ENCODE measurements around the gene PARP4. TPM values are rescaled to one million over a fixed set of nuclear protein-coding genes. Genes with fewer than 3 reads are reported as not detected.
"Not testable (repeated sequence)": the region's sequence is repeated elsewhere in the genome, so short reads cannot be mapped to it uniquely, and the experiment has no call there.

PARP4 gene
- total and polyA plus RNA-seq, 2 of the 13 experiments (the other 11 are each of a cell fraction or from before 2014, with no cell fraction given): 40.5 to 42.6 TPM

- Histone ChIP-seq H3K36me3 (replicated peaks in 1 of 2; ENCODE audit: control insufficient read depth in 1 of 2, insufficient read depth in 2 of 2, low read length in 2 of 2) (no peaks in the 10 kb centered on the region), H3K79me2 (ENCODE audit: insufficient read depth, low read length) (no peaks in the 10 kb centered on the region), H4K20me1 (ENCODE audit: insufficient read depth, low read length) (no peaks in the 10 kb centered on the region), H2AFZ (ENCODE audit: low read length) (no peak overlapping the region), H3K9ac (ENCODE audit: insufficient read depth, low read depth, low read length) (no peak overlapping the region), H3K4me2 (ENCODE audit: low read depth, low read length) (no peak overlapping the region), H3K4me1 (ENCODE audit: insufficient read depth, low read length) (no peaks in the 10 kb centered on the region), H3K9me3 (ENCODE audit: low read length) (no peaks in the 10 kb centered on the region), H3K4me3 (replicated peaks in 1 of 3; ENCODE audit: insufficient read depth in 1 of 3, low read depth in 2 of 3, low read length in 3 of 3) (no peak overlapping the region), H3K27me3 (ENCODE audit: control insufficient read depth in 1 of 2, insufficient read depth in 2 of 2, low read length in 2 of 2) (peaks cover 0 to 4% of the 10 kb centered on the region in 2 experiments; a peak in 3 of 5 replicates), H3K27ac (ENCODE audit: extremely low read length, insufficient read depth, low read length) (no peak overlapping the region)
- no TSS peak for BruUV-seq (replicated peaks)
- in situ Hi-C loops (cut with HindIII; ENCODE audit: extremely low pct_ligation_motif_present, low pct_unique_long_range_greater_than_20kb): no loop called here
- no peak for ATAC-seq
- DNase-seq (ENCODE audit: low spot score): no peak
- 10% methylated on average over 2 of the region's 6 CpGs for WGBS (ENCODE audit: low lambda C conversion rate)
- FAIRE-seq: no peak
- TF ChIP-seq TMF1 (CRISPR knock-in tag; IDR thresholded peaks at IDR 0.05; ENCODE audit: low read depth): no peak
- TF ChIP-seq RFX5 (IDR thresholded peaks at IDR 0.05; ENCODE audit: low read depth, low read length): no peak
- TF ChIP-seq ZKSCAN5 (CRISPR knock-in tag; IDR thresholded peaks at IDR 0.05): no peak
- TF ChIP-seq HNRNPH1 (optimal IDR thresholded peaks at IDR 0.05; ENCODE audit: low read depth, low read length): no peak
- TF ChIP-seq MIER2 (CRISPR knock-in tag; IDR thresholded peaks at IDR 0.05): no peak
- no peak for TF ChIP-seq SMAD1 (CRISPR knock-in tag; IDR thresholded peaks at IDR 0.05; ENCODE audit: borderline replicate concordance, low read depth)
- TF ChIP-seq TRAFD1 (CRISPR knock-in tag; IDR thresholded peaks at IDR 0.05; ENCODE audit: borderline replicate concordance): no peak
- no peak for TF ChIP-seq LCORL (IDR thresholded peaks at IDR 0.05)
- no peak for TF ChIP-seq LCORL (CRISPR knock-in tag; IDR thresholded peaks at IDR 0.05)
- no peak for TF ChIP-seq ZBTB7B (CRISPR knock-in tag; IDR thresholded peaks at IDR 0.05)
- no peak for TF ChIP-seq MEIS1 (CRISPR knock-in tag; IDR thresholded peaks at IDR 0.05; ENCODE audit: borderline replicate concordance)
- no peak for TF ChIP-seq ZNF121 (CRISPR knock-in tag; IDR thresholded peaks at IDR 0.05)
- TF ChIP-seq MIER3 (CRISPR knock-in tag; IDR thresholded peaks at IDR 0.05; ENCODE audit: borderline replicate concordance): no peak
- TF ChIP-seq ARHGAP35 (CRISPR knock-in tag; IDR thresholded peaks at IDR 0.05; ENCODE audit: borderline replicate concordance): no peak
- no peak for TF ChIP-seq ZNF570 (CRISPR knock-in tag; IDR thresholded peaks at IDR 0.05; ENCODE audit: borderline replicate concordance)
- TF ChIP-seq TSC22D2 (CRISPR knock-in tag; IDR thresholded peaks at IDR 0.05; ENCODE audit: borderline replicate concordance): no peak
- TF ChIP-seq, protein P1, sequence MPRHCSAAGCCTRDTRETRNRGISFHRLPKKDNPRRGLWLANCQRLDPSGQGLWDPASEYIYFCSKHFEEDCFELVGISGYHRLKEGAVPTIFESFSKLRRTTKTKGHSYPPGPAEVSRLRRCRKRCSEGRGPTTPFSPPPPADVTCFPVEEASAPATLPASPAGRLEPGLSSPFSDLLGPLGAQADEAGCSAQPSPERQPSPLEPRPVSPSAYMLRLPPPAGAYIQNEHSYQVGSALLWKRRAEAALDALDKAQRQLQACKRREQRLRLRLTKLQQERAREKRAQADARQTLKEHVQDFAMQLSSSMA (CRISPR knock-in tag; IDR thresholded peaks at IDR 0.05): no peak
- TF ChIP-seq THAP11 (CRISPR knock-in tag; IDR thresholded peaks at IDR 0.05): no peak
- CTCF ChIA-PET (ENCODE audit: low intra/inter-chr PET ratio, low total read pairs): no interaction called here
- intact Hi-C loops (cut with micrococcal nuclease; ENCODE audit: unreplicated experiment): no loop called here
- POLR2A ChIA-PET: no interaction called here
These were observed 123.1 kb downstream of the PARP4 start for GRCh38 chr13:24389506-24389905.

- BruUV-seq (replicated peaks); FAIRE-seq; in situ Hi-C loops (cut with HindIII; ENCODE audit: extremely low pct_ligation_motif_present, low pct_unique_long_range_greater_than_20kb): not testable (repeated sequence)
These were observed 123.8 kb downstream of the PARP4 start for GRCh38 chr13:24388743-24389142.

More at GRCh38 chr13:24388743-24389142, 123.8 kb downstream of the PARP4 start:
- DNase-seq (ENCODE audit: low spot score); H3K4me2 ChIP-seq (ENCODE audit: low read depth, low read length); H3K4me3 ChIP-seq (replicated peaks in 1 of 3; ENCODE audit: insufficient read depth in 1 of 3, low read depth in 2 of 3, low read length in 3 of 3); H3K27me3 ChIP-seq (ENCODE audit: control insufficient read depth in 1 of 2, insufficient read depth in 2 of 2, low read length in 2 of 2); POLR2A ChIA-PET; intact Hi-C loops (cut with micrococcal nuclease; ENCODE audit: unreplicated experiment); H3K79me2 ChIP-seq (ENCODE audit: insufficient read depth, low read length); H4K20me1 ChIP-seq (ENCODE audit: insufficient read depth, low read length); H3K4me1 ChIP-seq (ENCODE audit: insufficient read depth, low read length); H3K9me3 ChIP-seq (ENCODE audit: low read length); H2AFZ ChIP-seq (ENCODE audit: low read length); H3K9ac ChIP-seq (ENCODE audit: insufficient read depth, low read depth, low read length); H3K36me3 ChIP-seq (replicated peaks in 1 of 2; ENCODE audit: control insufficient read depth in 1 of 2, insufficient read depth in 2 of 2, low read length in 2 of 2); H3K27ac ChIP-seq (ENCODE audit: extremely low read length, insufficient read depth, low read length); CTCF ChIA-PET (ENCODE audit: low intra/inter-chr PET ratio, low total read pairs): not testable (repeated sequence)
- peak; percentile 13 for ATAC-seq
- 29% methylated on average over 7 of the region's 7 CpGs for WGBS (ENCODE audit: low lambda C conversion rate)
